ENCODE measurements around the gene DYNC1H1.
A peak's percentile ranks its signal among the peaks of the same experiment; 100 is the strongest.
"Not testable (repeated sequence)": the region's sequence is repeated elsewhere in the genome, so short reads cannot be mapped to it uniquely, and the experiment has no call there.

Gene DYNC1H1

DNA sequence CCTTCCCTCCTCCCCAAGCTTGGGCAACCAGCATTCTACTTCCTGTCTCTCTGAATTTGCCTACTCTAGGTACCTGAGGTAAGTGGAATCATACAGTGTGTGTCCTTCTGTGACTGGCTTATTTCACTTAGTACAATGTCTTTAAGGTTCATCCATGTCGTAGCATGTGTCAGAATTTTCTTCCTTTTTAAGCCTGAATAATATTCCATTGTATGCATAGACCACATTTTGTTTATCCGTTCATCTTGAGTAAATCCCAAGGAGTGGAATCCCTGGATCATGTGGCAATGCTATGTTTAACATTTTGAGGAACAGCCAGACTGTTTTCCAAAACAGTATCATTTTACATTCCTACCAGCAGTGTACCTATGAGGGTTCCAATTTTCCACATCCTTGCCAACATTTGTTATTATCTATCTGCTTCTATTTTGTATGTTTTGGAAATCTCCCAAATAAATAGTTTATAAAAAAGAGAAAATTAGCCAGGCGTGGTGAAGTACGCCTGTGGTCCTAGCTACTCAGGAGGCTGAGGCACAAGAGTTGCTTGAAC, 110.1 kb downstream of the DYNC1H1 start:
- no peak for DNase-seq

DNA sequence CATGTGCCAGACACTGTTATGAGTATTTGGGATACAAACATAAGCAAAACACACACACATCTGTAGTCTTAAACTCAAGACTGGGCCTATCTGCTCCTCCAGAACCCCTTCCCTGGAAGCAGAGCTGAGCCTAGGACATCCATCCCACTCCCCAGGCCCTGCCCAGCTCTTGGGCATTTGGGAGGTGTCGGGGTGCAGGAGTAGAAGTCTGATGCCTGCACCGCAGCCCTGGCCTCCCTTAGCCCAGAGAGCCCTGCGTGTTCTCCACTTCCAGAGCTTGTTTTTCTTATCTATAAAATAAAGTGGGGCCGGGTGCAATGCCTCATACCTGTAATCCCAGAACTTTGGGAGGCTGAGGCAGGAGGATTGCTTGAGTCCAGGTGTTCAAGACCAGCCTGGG, 110.8 kb downstream of the DYNC1H1 start:
- DNase-seq = no peak

DNA sequence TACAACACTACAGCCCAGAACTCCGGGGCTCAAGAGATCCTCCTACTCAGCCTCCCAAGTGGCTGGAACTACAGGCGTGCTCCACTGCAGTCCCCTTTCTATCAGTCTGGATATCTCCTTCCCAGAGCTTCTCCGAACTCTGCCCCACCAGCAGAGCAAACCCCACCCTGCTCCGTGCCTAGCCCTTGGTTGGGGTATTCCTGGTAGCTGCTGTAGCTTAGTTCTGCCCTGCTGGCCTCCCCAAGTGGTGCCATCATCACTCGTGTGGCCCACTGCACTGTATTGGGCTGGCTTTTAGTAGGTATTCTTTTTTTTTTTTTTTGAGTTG, 113.0 kb downstream of the DYNC1H1 start:
- no peak for DNase-seq

DNA sequence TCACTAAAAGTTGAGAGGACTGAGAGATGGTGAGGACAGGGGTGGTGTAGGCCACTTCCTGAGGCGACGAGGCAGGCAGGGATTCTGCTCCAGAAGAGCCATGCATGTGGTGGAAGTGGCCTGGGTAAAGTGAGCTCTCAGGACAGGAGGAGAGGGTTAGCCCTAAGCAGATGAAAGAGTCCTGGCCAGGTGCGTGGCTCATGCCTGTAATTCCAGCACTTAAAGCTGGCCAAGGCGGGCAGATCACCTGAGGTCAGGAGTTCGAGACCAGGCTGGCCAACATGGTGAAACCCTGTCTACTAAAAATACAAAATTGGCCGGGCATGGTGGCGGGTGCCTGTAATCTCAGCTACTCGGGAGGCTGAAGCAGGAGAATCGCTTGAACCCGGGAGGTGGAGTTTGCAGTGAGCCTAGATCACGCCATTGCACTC, 114.0 kb downstream of the DYNC1H1 start:
- DNase-seq = not testable (repeated sequence)

DNA sequence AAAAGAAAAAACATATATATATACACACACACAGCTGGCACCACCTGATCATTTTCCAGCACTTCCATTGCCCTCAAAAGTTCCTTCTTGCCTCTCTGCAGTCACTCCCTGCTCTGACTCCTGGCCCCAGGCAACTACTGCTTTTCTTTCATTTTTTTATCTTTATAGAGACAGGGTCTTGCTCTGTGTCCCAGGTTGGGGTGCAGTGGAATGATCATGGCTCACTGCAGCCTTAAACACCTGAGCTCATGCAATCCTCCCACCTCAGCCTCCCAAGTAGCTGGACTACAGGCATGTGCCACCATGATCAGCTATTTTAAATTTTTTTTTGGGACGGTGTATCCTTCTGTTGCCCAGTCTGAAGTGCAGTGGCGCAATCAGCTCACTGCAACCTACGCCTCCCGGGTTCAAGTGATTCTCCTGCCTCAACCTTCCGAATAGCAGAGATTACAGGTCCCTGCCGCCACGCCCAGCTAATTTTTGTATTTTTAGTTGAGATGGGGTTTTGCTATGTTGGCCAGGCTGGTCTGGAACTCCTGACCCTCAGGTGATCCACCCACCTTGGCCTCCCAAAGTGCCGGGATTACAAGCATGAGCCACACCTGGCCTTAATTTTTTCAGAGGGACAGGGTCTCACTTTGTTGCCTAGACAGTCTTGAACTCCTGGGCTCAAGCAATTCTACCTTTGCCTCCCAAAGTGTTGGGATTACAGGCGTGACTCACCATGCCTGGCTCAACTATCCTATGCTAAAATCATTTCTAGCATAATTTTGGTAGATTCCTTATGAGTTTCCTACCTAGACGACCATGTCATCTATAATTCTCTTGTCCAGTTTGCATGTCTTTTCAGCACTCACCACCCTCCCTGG, 114.7 kb downstream of the DYNC1H1 start:
- no peak for DNase-seq

DNA sequence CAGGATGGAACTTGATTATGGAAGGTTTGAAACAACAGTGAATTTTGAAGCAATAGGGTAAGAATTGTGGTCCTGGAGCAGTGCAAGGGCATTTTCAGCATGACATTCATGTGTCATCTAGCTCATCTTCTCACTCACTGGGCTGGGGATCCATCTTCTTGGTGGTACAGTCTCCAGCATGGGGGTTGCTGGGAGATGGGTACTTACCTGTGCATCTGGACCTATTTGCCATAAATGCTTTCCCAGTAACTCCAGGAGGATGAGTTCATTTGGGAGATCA, 115.3 kb downstream of the DYNC1H1 start:
- no peak for DNase-seq

DNA sequence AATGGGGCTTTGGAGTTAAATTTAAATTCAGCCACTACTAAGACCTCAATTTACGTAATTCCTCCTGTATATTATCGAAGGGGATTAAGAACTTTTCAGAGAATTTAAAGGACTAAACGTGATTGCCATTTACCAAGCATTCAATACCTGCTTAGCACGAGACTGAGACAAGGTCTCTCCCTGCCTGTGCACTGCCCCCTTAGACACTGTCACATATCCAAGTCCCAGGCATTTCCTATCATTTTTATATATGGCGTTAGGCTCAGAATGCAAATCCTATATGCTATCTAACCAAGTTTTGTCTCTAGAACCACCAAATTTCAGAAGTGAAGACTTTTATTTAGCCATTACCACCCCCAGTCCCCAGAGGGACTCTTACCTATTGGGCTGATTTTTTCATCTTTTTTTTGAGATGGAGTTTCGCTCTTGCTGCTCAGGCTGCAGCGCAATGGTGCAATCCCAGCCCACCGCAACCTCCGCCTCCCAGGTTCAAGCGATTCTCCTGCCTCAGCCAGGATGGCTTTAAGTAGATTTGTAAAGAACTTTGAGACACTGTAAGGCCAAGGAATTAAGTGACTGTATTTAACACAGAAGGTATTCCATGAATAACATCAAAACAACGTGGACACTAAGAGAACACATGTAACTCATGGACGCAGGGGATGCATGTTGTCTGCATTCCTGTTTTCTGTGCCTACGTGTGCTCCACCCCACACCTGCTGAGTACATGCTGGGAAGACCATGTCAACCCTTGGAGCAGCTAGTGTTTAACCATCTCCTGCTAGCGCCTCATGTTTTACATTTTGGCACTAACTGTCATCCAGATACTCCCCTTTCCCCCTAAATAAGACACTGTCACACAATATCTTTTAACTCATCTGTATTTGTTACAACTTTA, 116.1 kb downstream of the DYNC1H1 start:
- no peak for DNase-seq

DNA sequence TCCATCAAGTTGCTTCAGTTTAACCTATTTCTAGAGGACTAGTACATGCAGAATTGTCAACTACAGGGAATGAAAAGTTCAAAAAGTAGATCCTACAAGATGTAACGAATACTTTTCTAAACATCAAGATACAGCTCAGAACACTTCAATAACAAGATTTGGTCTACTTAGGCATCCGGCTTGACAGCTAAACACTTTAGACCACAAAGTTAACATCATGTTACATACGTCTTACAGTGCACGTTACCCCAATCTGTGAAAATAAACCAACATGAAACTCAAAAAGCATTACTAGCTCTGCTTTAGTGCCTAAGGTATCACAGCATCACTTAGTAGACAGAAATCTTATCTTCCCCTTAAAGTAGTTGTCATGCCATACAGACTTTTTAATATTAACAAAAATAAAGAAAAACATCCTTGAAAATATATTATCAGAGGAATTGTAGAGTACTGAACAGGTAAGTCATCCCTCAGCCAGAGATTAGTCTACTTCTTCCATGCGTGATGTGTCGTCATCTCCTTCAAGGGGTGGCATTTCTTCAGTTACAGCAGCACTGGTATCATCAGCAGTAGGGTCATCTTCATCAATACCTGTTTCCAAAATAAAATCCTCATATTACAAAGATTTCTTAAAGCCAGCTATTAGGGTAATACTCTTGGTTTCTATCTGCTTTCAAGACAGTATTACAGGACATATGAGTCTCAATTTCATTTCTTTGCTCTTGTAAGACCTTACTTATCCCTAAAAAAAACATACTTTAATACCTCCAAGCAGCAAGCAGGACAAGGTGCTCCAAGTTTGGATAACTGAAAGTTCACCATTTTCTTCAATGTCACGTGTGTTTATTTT, 117.1 kb downstream of the DYNC1H1 start:
- no peak for DNase-seq

DNA sequence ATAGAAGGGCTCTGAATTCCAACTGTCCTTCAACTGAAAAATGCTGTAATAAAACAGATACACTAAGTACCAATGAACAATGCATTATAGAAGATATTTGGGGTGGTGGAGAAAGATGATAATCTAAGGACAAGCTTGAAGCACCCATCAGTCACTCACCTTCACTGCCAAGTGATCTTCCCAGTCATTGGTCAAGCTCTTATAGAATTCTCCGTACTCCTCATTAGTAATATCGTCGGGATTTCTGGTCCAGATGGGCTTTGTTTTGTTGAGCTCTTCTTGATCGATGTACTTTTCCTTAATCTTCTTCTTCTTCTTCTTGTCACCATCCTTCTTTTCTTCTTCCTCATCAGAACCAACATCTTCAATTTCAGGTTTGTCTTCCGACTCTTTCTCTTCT, 120.1 kb downstream of the DYNC1H1 start:
- not testable (repeated sequence) for DNase-seq

DNA sequence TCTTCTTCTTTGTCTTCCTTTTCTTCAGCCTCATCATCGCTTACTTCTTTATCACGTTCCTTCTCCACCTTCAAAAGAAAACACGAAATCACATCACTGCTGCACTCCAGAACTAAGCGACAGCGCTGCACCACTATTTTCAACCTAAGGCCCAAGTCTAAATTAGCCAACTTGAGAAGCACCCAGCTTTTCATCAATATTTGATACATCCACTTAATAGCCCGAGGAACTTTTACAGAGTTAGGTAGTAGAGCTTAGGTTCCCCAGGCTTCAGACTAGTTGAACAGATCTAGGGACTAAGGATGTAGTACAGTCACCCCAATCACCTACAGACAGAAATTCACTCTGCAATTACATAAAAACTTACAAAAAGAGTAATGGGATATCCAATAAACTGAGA, 120.6 kb downstream of the DYNC1H1 start:
- DNase-seq = no peak

DNA sequence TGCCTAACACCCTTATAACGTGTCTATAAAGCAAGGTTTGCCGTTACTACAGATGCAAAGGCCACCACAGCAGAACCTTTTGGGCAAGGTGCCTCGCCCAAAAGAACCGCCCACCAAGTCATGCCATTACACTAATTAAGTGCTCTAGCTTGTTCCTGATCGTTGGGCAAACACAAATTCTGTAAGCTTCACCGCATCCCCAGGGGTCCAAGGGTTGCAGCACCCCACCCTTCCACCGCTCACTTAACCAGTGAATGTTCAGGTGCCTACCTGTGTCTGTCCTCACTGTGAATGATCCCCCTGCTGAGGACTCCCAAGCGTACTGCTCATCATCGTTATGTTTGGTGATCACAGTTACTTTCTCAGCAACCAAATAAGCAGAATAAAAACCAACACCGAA, 121.1 kb downstream of the DYNC1H1 start:
- DNase-seq = no peak

DNA sequence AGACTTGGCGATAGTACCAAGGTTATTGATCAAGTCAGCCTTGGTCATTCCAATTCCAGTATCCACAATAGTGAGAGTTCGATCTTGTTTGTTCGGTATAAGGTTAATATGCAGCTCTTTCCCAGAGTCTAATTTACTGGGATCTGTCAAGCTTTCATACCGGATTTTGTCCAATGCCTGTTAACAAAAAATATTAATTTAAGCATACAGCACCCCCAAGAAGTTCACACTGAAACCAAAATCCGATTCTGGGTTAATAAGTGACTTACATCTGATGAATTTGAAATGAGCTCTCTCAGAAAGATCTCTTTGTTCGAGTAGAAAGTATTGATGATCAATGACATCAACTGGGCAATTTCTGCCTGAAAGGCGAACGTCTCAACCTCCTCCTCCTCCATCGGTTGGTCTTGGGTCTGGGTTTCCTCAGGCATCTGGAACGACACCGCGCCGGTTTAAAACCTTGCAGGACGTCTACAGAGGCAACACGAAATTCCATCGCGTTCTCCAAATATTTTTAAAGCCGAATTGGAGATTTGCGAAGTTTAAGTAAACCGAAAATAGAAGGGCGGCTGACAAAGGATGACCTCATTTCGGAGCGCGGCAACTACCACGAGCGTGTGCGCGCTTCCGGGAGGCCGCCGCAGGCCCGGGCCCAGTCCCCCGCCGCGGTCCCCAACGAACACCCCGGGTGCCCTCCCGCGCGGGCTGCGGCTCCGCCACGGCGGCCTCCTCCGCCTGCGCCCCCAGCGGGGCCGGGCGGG, 121.8 kb downstream of the DYNC1H1 start:
- peak; percentile 67 for DNase-seq

DNA sequence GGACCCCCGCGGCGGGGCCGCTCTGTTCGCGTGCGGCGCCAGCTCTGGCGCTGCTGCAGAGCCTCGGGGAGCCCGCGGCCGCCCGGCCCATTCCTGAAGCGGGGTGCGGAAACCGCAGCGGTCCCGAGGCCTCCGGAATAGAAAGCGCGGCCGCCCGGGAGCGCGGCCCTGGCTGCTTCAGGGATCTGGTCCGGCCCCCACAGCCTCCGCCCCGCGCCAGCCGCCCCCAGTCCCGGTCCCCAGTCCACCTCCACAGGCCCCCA, 122.3 kb downstream of the DYNC1H1 start:
- DNase-seq = no peak

DNA sequence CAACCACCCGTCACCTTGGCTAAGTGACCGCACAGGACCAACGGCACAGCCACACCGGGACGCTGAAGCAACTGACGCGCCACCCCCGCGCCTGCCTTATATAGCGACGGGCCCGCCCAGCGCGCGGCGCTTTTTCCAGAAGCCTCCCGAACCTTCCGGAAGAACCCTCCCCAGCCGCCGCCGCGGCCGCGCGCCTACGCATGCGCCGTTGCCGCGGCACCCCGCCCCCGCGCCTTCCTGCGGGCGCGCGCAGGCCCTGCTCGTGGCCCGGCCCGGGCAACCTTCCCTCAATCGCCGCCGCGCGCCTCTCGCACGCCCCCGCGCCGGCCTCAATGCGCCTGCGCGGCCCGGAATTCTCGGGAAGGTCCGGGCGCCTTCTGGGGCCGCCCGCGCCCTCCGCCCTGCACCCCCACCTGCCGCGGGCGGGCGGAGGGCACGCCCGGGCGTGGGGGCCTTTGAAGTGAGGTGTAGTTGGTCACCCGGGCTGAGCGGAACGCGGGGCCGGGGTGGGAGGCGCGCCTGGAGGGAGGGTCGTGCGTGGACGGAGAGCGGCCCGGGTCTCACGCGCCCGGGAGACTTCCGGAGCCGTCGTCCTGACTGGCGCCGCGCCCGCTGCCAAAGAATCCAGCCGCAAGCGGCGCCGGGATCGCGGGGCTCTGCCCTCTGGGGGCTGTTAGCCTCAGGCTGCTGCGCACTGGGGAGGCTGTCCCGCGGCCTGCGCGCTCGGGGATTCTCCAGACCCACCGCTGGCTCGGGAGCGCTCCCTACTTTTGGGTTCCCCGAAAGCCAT, 122.8 kb downstream of the DYNC1H1 start, which contains the start of gene HSP90AA1:
HSP90AA1 (minus strand) TSS at position 73 of the 790 bp plus-strand sequence. CDS start 666 bp downstream, outside the sequence.
- peak; percentile 94 for DNase-seq

DNA sequence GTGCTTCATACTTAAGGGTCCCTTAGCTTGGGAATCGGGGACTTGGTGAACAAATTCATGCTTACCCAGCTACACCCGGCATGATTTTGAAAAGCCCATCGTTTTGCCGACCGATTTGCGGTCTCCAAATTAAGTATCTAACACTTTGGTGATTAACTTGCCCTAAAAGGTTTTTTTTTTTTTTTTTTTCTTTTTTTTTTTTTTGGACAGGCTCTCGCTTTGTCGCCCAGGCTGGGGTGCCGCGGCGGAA, 123.3 kb downstream of the DYNC1H1 start:
- DNase-seq = no peak

DNA sequence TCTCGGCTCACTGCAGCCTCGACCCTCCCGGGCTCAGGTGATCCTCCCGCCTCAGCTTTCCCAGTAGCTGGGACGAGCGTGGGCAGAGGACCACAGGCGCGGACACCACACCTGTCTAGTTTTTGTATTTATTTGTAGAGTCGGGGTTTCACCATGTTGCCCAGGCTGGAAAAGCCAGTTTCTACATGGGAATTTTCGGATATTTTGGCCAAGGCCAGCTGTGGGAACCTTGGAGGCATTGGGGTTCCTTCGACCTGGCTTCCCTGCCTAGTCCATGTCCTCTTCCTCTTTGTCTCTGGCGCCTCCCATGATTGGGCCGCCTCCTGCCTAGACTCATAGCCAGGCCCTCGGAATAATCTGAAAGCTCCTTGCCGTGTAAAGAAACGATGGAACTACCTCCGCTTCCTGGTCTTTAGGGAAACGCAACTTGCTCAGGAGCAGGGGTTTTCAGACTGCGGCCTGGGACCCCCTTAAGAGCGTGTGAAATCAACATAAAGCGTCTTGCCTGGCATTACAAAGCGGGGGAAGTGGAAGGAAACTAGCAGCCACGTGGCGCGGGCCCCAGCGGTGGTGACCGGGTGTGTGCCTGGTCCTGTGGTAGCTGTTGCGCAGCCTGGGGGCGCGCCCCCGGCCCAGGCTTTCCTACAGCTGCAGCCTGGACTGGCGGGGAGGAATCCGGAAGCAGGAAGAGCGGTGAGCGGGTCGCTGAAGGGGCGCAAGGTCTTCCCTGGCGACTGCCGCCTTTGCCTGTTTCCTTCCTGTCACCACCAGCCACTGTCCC, 123.8 kb downstream of the DYNC1H1 start:
- DNase-seq = peak; percentile 66

DNA sequence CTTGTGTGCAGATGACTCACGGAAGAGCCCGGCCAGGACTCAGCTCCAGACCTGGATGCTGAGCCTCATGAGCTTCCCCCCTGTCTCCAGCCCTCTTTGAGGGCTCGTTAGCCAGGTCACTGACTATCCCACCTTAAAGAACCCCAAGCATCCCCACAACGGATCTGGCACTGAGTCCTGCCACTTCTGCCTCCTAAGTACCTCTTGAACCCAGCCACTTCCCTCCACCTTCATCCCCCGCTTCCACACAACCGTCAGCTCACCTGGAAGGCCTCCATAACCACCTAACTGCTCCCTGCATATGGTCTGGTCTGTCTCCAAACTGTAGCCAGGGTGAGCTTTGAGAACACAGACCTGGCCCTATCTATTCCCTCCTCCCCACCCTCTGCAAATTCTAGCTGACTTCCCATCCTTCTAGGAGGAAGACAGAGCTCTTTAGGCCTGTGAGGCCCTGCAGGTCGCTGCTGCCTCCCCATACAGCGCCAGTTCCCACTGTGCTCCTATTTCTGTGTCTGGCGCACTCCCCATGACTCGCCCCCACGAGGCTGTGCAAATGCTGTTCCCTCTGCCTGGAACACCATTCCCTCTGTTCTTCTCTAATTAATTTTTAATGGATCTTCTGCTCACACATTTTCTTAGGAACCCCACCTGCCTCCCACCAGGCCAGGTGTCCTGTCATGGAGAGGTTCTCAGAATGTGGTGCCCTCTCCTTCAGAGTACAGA, 125.4 kb downstream of the DYNC1H1 start:
- no peak for DNase-seq

DNA sequence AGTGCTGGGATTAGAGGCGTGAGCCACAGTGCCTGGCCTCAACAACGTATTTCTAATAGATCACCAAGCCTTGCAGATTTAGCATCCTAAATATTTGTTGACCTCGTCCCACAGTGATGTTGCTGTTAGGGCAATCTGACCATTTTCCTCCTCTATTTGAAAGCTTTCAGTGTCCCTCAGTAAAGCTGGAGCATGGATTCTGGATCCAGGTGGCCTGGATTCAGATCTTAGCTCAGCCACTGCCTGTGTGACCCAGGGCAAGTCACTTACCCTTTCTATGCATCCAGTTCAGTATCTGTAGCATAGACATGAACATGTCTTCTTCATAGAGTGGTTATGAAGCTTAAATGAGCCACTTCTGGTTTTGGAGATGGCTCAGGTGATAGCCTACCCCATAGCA, 126.3 kb downstream of the DYNC1H1 start:
- DNase-seq = no peak

DNA sequence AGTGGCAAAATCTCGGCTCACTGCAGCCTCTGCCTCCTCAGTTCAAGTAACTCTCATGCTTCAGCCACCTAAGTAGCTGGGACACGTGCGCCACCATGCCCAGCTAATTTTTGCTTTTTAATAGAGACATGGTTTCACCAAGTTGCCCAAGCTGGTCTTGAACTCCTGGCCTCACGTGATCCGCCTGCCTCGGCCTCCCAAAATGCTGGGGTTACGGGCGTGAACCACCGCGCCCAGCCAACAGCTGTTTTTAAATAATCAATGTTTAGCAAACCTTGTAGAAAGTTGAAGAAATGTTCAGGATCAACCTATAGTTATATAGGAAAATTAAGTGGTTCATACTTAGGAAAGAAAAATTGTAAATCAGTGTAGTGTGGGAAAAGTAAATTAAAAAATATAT, 128.4 kb downstream of the DYNC1H1 start:
- DNase-seq = no peak

DNA sequence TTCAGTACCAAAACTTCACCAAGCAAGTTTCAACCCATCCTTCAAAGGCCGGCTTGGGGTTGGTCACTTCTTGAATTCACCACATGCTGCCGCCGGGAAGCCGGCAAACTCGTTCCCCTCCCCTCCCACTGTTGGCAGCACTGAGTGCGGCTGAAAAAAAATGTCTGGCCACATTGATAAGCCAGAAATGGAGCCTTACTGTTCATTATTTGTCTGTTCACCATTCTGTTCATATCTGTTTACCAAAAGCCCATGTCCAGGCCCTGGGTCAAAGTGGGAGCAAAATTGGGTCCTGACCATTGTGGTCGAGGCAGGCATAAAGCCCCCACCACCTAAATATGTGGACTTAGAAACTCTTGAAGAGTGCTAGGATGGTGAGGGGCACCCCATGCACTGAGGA, 129.7 kb downstream of the DYNC1H1 start:
- no peak for DNase-seq

Data from activated naive CD4-positive, alpha-beta T cell treated with anti-CD3 and anti-CD28 coated beads, Interleukin-2, amount 50 U/mL, for 16 hours (primary cell).